Spinal cord (tissue), 10 donors: Measurements from ENCODE around the gene ITGAV. TPM values are rescaled to one million over a fixed set of nuclear protein-coding genes. Genes with fewer than 3 reads are reported as not detected.
A peak's percentile ranks its signal among the peaks of the same experiment; 100 is the strongest.

Experiments used
- DNase-seq, 6 donors: peaks; one replicate each; pipeline versions ENCODE4 v3.0.0 to v3.0.0-alpha.2; 2013 to 2015; ENCODE audit warnings: low spot score in 6 of 6, low read depth in 4 of 6
- H3K27ac ChIP-seq: one replicate; pipeline ENCODE4 v1.5.1; 2013; ENCODE audit warnings: low read depth, low read length, control low read depth
- H3K27me3 ChIP-seq: one replicate; pipeline ENCODE4 v1.6.1; 2013; ENCODE audit warnings: low read length; ENCODE audit not compliant: control insufficient read depth, insufficient read depth
- H3K36me3 ChIP-seq: one replicate; pipeline ENCODE4 v1.6.1; 2013; ENCODE audit warnings: low read length; ENCODE audit not compliant: control insufficient read depth, insufficient read depth
- H3K4me1 ChIP-seq: one replicate; pipeline ENCODE4 v1.6.1; 2013; ENCODE audit warnings: low read length; ENCODE audit not compliant: control insufficient read depth, insufficient read depth
- H3K4me3 ChIP-seq: one replicate; pipeline ENCODE4 v1.5.1; 2013; ENCODE audit warnings: low read depth, low read length, control low read depth
- H3K9me3 ChIP-seq: one replicate; pipeline ENCODE4 v1.6.1; 2013; ENCODE audit warnings: low read length; ENCODE audit not compliant: control insufficient read depth, insufficient read depth
- WGBS: methylation state at CpG from one replicate; pipeline ENCODE4 v1.1.5; 2013; ENCODE audit warnings: missing lambda C conversion rate; ENCODE audit not compliant: insufficient coverage; 5-methylcytosine and 5-hydroxymethylcytosine counted together
- polyA plus RNA-seq, 2 donors: library from polyadenylated mRNA; unstranded; fragments of 120-200 nt; gene quantifications; one replicate each; pipeline ENCODE4 v1.2.1, GENCODE V29; 2013; ENCODE audit not compliant: insufficient read length in 2 of 2
- total RNA-seq, 2 donors: library from RNA; depleted of rRNA in 1 of 2; stranded (reverse); fragments of 120-200 nt in 1 of 2; fragments of >200 nt in 1 of 2; gene quantifications; one replicate each; pipeline versions ENCODE4 v1.2.3 to v1.2.4, GENCODE V29; 2013 to 2014
- donor health status: healthy.

ITGAV gene
- total and polyA plus RNA-seq, 4 donors, result 42.8 to 146 (median 99.2) TPM

- Histone ChIP-seq H3K36me3 (no peaks in the 10 kb centered on the region), H3K27me3 (no peaks in the 10 kb centered on the region), H3K4me3 (no peak overlapping the region), H3K4me1 (peaks cover 3% of the 10 kb centered on the region), H3K27ac (no peak overlapping the region), H3K9me3 (no peaks in the 10 kb centered on the region)
- no CpG with 5 or more reads among the region's 1 CpG for WGBS
- DNase-seq, result no peak
These were observed 13.4 kb downstream of the ITGAV start for GRCh38 chr2:186603286-186603685.

GRCh38 chr2:186605041-186605440, 15.2 kb downstream of the ITGAV start:
- no peaks in the 10 kb centered on the region for H3K9me3 ChIP-seq
- no peak overlapping the region for H3K4me3 ChIP-seq
- no peak overlapping the region for H3K27ac ChIP-seq
- no peaks in the 10 kb centered on the region for H3K27me3 ChIP-seq
- no peaks in the 10 kb centered on the region for H3K4me1 ChIP-seq
- no peak for DNase-seq
- 79% methylated on average over 3 of the region's 3 CpGs for WGBS
- H3K36me3 ChIP-seq, result no peaks in the 10 kb centered on the region

GRCh38 chr2:186607660-186608324, 17.9 kb downstream of the ITGAV start:
- Histone ChIP-seq H3K4me1 (peaks cover 2% of the 10 kb centered on the region), H3K27me3 (no peaks in the 10 kb centered on the region), H3K4me3 (no peak overlapping the region), H3K36me3 (no peaks in the 10 kb centered on the region), H3K27ac (no peak overlapping the region), H3K9me3 (no peaks in the 10 kb centered on the region)
- WGBS, result 98% methylated on average over 5 of the region's 6 CpGs
- DNase-seq, result no peak

- Histone ChIP-seq H3K4me3 (no peak overlapping the region), H3K36me3 (no peaks in the 10 kb centered on the region), H3K9me3 (no peaks in the 10 kb centered on the region), H3K27ac (no peak overlapping the region), H3K4me1 (peaks cover 2% of the 10 kb centered on the region), H3K27me3 (no peaks in the 10 kb centered on the region)
- 84% methylated on average over 4 of the region's 7 CpGs for WGBS
- no peak for DNase-seq
These were observed 20.9 kb downstream of the ITGAV start for GRCh38 chr2:186610785-186611184.

GRCh38 chr2:186611526-186611925, 21.7 kb downstream of the ITGAV start:
- WGBS, result 100% methylated on average over 1 of the region's 2 CpGs
- no peaks in the 10 kb centered on the region for H3K9me3 ChIP-seq
- peak in 1 of 6 donors; percentile 41 for DNase-seq
- no peaks in the 10 kb centered on the region for H3K27me3 ChIP-seq
- H3K36me3 ChIP-seq, result no peaks in the 10 kb centered on the region
- peak overlapping the region; percentile 54 for H3K27ac ChIP-seq
- H3K4me3 ChIP-seq, result no peak overlapping the region
- peaks cover 2% of the 10 kb centered on the region for H3K4me1 ChIP-seq

- Histone ChIP-seq H3K4me1 (peaks cover 2% of the 10 kb centered on the region), H3K36me3 (no peaks in the 10 kb centered on the region), H3K27me3 (no peaks in the 10 kb centered on the region), H3K27ac (peak overlapping the region; percentile 54), H3K9me3 (no peaks in the 10 kb centered on the region), H3K4me3 (no peak overlapping the region)
- no CpG with 5 or more reads among the region's 2 CpGs for WGBS
- DNase-seq, result peak in 1 of 6 donors; percentile 70
These were observed 22.2 kb downstream of the ITGAV start for GRCh38 chr2:186612026-186612425.

GRCh38 chr2:186612555-186613440, 22.9 kb downstream of the ITGAV start:
- DNase-seq, result peak in 2 of 6 donors; percentile 40 to 44
- H3K9me3 ChIP-seq, result no peaks in the 10 kb centered on the region
- peak overlapping the region; percentile 54 for H3K27ac ChIP-seq
- no peak overlapping the region for H3K4me3 ChIP-seq
- H3K36me3 ChIP-seq, result no peaks in the 10 kb centered on the region
- no CpG with 5 or more reads among the region's 2 CpGs for WGBS
- peaks cover 2% of the 10 kb centered on the region for H3K4me1 ChIP-seq
- no peaks in the 10 kb centered on the region for H3K27me3 ChIP-seq

GRCh38 chr2:186614373-186614772, 24.5 kb downstream of the ITGAV start:
- DNase-seq, result no peak
- H3K36me3 ChIP-seq, result no peaks in the 10 kb centered on the region
- peaks cover 2% of the 10 kb centered on the region for H3K4me1 ChIP-seq
- WGBS, result no CpG with 5 or more reads among the region's 2 CpGs
- no peak overlapping the region for H3K4me3 ChIP-seq
- no peaks in the 10 kb centered on the region for H3K27me3 ChIP-seq
- no peak overlapping the region for H3K27ac ChIP-seq
- no peaks in the 10 kb centered on the region for H3K9me3 ChIP-seq

GRCh38 chr2:186617148-186617547, 27.3 kb downstream of the ITGAV start:
- no peak overlapping the region for H3K4me3 ChIP-seq
- H3K36me3 ChIP-seq, result no peaks in the 10 kb centered on the region
- no peaks in the 10 kb centered on the region for H3K9me3 ChIP-seq
- 39% methylated on average over 4 of the region's 4 CpGs for WGBS
- H3K4me1 ChIP-seq, result no peaks in the 10 kb centered on the region
- no peak overlapping the region for H3K27ac ChIP-seq
- DNase-seq, result no peak
- H3K27me3 ChIP-seq, result no peaks in the 10 kb centered on the region
